Measurements from ENCODE around the gene FIGNL2. TPM values are rescaled to one million over a fixed set of nuclear protein-coding genes. Genes with fewer than 3 reads are reported as not detected.

Gene FIGNL2
- total RNA-seq, 1 donor from 2014 or later: 17.8 TPM

DNA sequence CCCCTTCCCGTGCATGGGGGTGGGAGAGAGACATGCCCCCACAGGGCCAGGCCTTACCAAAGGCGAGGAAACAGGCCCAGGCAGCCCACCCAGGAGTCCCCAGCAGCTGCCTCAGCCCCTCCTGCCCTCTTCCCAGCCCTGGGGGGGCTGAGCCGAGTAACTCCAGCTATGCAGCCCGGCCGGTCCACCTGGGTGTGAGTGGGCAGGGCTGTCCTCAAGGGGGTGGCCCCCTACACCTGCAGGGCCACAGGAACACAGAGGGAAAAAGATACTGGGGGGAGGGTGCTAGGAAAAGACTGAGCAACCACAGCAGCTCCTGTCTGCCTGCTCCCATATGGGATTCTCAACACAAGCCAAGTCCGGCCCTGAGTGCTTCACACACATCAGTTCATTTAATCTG, 7.6 kb downstream of the FIGNL2 start:
- Mint-ChIP-seq H3K4me3 (peak overlapping the region; percentile 33), H3K36me3 (no peaks in the 10 kb centered on the region), H3K27me3 (no peaks in the 10 kb centered on the region), H3K27ac (peak overlapping the region; percentile 58), H3K9me3 (no peaks in the 10 kb centered on the region), H3K4me1 (ENCODE audit: unreplicated experiment) (peaks cover 68% of the 10 kb centered on the region)
- no peak for DNase-seq (ENCODE audit: extremely low spot score, unreplicated experiment)
- TF ChIP-seq, protein P1, sequence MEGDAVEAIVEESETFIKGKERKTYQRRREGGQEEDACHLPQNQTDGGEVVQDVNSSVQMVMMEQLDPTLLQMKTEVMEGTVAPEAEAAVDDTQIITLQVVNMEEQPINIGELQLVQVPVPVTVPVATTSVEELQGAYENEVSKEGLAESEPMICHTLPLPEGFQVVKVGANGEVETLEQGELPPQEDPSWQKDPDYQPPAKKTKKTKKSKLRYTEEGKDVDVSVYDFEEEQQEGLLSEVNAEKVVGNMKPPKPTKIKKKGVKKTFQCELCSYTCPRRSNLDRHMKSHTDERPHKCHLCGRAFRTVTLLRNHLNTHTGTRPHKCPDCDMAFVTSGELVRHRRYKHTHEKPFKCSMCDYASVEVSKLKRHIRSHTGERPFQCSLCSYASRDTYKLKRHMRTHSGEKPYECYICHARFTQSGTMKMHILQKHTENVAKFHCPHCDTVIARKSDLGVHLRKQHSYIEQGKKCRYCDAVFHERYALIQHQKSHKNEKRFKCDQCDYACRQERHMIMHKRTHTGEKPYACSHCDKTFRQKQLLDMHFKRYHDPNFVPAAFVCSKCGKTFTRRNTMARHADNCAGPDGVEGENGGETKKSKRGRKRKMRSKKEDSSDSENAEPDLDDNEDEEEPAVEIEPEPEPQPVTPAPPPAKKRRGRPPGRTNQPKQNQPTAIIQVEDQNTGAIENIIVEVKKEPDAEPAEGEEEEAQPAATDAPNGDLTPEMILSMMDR (conservative IDR thresholded peaks at IDR 0.05): no peak

DNA sequence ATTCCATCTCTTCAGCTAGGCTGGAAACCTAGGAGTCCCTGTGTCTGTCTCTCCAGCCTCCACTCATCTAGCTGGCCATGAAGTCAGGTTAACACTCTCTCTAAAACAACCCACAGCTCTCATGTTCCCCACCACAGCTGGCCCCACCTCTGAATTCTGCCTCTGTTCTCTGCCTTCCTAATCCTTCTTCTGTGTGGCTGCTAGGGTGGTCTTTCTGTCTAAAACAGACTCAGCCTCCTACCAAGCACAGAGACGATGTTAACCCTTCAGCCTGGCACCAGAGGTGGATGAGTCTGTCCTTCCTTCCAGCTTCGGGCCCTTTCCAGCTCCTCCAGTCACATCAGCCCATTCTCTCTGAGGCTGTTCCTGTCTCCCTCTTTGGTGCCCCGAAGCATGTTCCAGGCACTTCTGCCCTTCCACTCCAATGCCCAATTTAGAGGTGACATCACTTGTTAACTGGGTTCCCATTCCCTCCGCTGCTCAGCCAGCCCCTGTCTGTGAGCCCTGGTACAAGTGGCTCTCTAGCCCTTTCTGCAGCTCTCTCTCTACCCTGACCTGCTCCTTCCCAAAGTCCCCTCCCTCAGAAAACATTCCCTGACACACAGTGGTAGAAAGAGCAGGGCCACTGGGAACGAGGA, 9.1 kb downstream of the FIGNL2 start:
- Mint-ChIP-seq H3K9me3 (no peaks in the 10 kb centered on the region), H3K4me3 (peak overlapping the region; percentile 73), H3K27ac (peak overlapping the region; percentile 85), H3K36me3 (no peaks in the 10 kb centered on the region), H3K27me3 (no peaks in the 10 kb centered on the region), H3K4me1 (ENCODE audit: unreplicated experiment) (peaks cover 54% of the 10 kb centered on the region)
- TF ChIP-seq, protein P1 (conservative IDR thresholded peaks at IDR 0.05): no peak
- no peak for DNase-seq (ENCODE audit: extremely low spot score, unreplicated experiment)

DNA sequence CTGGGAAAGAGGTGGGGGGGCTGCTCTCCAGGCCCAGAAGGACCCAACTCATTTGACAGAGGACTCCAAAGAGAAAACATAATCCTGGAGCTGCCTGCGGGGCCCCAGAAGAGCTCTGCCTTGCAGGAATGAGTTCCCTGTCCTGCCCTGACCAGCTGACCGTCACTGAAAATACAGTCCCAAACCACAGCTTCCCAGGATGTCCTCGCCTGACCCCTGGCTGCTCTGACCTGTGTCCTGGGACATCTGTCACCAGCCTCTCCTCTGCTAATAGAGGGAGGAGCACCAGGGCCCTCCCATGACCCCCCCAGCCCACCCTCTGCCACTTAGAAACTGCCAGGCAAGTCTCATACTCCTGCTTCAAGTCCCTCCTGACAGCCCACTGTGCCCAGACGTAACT, 9.8 kb downstream of the FIGNL2 start:
- Mint-ChIP-seq H3K4me3 (peak overlapping the region; percentile 73), H3K27me3 (no peaks in the 10 kb centered on the region)

DNA sequence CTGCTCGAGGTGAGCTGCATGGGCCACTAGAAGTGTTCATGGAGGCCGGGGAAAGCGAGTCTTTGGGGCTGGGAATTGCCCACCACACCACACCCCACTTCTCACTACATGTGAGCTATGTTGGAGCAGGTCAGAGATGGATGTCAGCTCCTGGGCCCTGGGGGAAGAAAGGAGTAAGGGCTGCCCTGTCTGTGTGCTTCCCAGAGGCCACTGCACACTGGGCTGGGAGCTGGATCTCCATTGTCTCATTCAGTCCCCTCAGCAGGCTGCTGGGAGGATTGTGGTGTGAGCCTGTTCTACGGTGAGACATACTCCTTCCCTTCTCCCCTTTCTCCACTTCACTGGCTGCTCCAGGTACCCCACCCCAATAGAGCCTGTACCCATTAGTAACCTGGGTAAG, 10.5 kb downstream of the FIGNL2 start:
- Mint-ChIP-seq H3K9me3 (no peaks in the 10 kb centered on the region), H3K27ac (peak overlapping the region; percentile 85), H3K27me3 (no peaks in the 10 kb centered on the region), H3K4me3 (peak overlapping the region; percentile 59), H3K36me3 (peaks cover 5% of the 10 kb centered on the region), H3K4me1 (ENCODE audit: unreplicated experiment) (peaks cover 49% of the 10 kb centered on the region)
- DNase-seq (ENCODE audit: extremely low spot score, unreplicated experiment): no peak
- TF ChIP-seq, protein P1 (conservative IDR thresholded peaks at IDR 0.05): no peak

More for the DNA sequence above, 9.8 kb downstream of the FIGNL2 start:
- H3K36me3 Mint-ChIP-seq: peaks cover 3% of the 10 kb centered on the region
- no peak for DNase-seq (ENCODE audit: extremely low spot score, unreplicated experiment)
- TF ChIP-seq, protein P1 (conservative IDR thresholded peaks at IDR 0.05): no peak
- peak overlapping the region; percentile 85 for H3K27ac Mint-ChIP-seq
- H3K4me1 Mint-ChIP-seq (ENCODE audit: unreplicated experiment): peaks cover 47% of the 10 kb centered on the region
- H3K9me3 Mint-ChIP-seq: no peaks in the 10 kb centered on the region

DNA sequence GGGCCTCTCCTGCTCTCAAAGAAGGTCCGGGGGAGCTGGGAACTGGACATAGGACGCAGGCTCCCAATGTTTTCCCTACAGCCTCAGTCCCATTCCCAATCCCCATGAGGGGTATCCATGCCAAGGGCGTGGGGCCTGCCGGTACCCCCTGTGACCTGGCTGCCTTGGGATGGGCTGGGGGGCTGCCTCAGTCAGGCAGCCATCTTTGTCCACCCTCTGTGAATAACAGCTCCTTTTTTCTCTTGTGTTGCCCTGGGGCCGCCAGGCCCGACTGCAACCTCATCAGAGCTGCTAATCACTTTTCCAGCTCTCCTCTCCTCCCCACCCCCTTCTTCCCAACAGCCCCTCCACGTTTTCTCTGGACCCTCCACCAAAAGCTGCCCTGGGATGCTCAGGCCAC, 11.2 kb downstream of the FIGNL2 start:
- peaks cover 10% of the 10 kb centered on the region for H3K36me3 Mint-ChIP-seq
- H3K27ac Mint-ChIP-seq: peak overlapping the region; percentile 85
- peak overlapping the region; percentile 59 for H3K4me3 Mint-ChIP-seq
- H3K27me3 Mint-ChIP-seq: no peaks in the 10 kb centered on the region
- H3K4me1 Mint-ChIP-seq (ENCODE audit: unreplicated experiment): peaks cover 56% of the 10 kb centered on the region
- no peaks in the 10 kb centered on the region for H3K9me3 Mint-ChIP-seq
- DNase-seq (ENCODE audit: extremely low spot score, unreplicated experiment): no peak
- TF ChIP-seq, protein P1 (conservative IDR thresholded peaks at IDR 0.05): no peak
